ENCODE data around the gene PLPPR5. TPM values are rescaled to one million over a fixed set of nuclear protein-coding genes. Genes with fewer than 3 reads are reported as not detected.

The PLPPR5 gene
- total RNA-seq, 1 donor from 2014 or later = 0.50 TPM

DNA sequence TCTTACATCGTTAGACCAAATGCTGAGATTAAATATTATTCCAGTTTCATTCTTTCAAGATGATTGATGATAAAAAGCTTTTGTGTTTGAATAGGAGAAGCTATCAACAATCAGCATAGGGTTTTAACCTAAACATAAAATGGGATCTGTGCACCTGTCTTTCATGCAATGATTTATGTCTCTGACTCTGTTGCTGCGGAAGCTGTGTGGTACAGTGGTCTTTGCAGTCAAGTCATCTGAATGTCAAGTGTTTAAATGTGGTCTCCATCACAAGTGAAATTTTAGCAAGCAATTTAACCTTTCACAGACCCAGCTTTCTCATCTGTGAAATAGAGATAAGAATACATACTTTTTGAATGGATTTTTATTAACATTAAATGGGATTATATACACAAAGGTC lies 107.2 kb downstream of the PLPPR5 start:
- H3K4me3 ChIP-seq (ENCODE audit: low read depth, low read length) = no peak overlapping the region
- TF ChIP-seq, protein P1, sequence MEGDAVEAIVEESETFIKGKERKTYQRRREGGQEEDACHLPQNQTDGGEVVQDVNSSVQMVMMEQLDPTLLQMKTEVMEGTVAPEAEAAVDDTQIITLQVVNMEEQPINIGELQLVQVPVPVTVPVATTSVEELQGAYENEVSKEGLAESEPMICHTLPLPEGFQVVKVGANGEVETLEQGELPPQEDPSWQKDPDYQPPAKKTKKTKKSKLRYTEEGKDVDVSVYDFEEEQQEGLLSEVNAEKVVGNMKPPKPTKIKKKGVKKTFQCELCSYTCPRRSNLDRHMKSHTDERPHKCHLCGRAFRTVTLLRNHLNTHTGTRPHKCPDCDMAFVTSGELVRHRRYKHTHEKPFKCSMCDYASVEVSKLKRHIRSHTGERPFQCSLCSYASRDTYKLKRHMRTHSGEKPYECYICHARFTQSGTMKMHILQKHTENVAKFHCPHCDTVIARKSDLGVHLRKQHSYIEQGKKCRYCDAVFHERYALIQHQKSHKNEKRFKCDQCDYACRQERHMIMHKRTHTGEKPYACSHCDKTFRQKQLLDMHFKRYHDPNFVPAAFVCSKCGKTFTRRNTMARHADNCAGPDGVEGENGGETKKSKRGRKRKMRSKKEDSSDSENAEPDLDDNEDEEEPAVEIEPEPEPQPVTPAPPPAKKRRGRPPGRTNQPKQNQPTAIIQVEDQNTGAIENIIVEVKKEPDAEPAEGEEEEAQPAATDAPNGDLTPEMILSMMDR (IDR thresholded peaks at IDR 0.05; ENCODE audit: insufficient read depth, low read length, poor library complexity, severe bottlenecking) = no peak
- no peaks in the 10 kb centered on the region for H3K27me3 ChIP-seq (ENCODE audit: control insufficient read depth, insufficient read depth, low read length)
- H3K36me3 ChIP-seq (ENCODE audit: control insufficient read depth, insufficient read depth, low read length) = no peaks in the 10 kb centered on the region
- DNase-seq (ENCODE audit: low read depth) = no peak

DNA sequence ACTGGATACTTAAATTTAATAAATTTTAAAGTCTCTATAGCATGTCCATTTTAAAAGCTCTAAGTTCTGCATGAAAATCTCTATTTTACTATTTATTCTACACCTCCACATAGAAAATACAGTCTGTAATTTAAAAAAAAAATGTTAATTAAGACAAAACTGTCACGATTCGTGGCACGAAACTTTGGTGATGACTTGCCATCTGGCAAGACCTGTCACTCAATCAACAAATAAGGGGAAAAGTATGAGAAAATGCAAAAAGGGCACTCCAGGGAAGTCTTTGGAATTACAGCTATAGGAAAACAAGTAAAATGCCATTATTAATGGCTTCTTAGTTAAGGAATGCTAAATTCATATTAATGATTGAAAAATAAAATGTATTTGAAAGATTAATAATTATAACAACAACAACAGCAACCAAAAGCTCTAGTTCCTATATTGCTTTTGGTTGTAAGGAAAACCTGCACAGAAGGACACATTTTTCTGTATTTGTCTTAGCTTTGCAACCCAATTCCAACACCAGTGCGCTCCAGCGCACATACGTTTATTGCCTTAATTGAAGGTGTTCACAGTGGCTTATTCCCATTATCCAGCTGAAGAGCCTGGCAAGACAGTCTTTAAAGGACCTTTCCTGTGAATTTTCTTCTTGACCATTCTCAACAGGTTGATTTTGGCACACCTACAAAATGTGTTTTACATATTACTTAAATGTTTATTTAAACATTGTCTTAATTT lies 107.8 kb downstream of the PLPPR5 start:
- Histone ChIP-seq H3K27me3 (ENCODE audit: control insufficient read depth, insufficient read depth, low read length) (no peaks in the 10 kb centered on the region), H3K36me3 (ENCODE audit: control insufficient read depth, insufficient read depth, low read length) (no peaks in the 10 kb centered on the region), H3K4me3 (ENCODE audit: low read depth, low read length) (no peak overlapping the region)
- DNase-seq (ENCODE audit: low read depth) = peak; percentile 1
- TF ChIP-seq, protein P1 (IDR thresholded peaks at IDR 0.05; ENCODE audit: insufficient read depth, low read length, poor library complexity, severe bottlenecking) = no peak

DNA sequence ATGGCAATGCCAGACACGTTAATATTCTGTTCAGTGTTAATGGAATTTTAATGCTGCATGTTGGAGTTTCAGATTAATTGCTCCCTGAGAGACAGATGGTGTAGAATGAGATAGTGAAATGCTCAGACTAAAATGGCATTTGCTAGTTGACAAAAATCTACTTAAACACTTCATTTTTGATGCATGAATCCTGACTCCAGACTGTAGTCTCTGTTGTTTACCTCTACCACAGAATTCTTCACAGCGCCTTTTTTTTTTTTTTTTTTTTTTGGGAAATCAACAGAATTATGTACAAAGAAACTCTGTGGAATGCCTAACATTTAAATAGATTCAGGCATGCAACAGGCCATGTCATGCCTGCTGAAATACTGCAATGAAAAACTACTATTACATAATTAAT lies 111.3 kb downstream of the PLPPR5 start:
- H3K36me3 ChIP-seq (ENCODE audit: control insufficient read depth, insufficient read depth, low read length) = no peaks in the 10 kb centered on the region
- DNase-seq (ENCODE audit: low read depth) = no peak
- H3K27me3 ChIP-seq (ENCODE audit: control insufficient read depth, insufficient read depth, low read length) = no peaks in the 10 kb centered on the region
- TF ChIP-seq, protein P1 (IDR thresholded peaks at IDR 0.05; ENCODE audit: insufficient read depth, low read length, poor library complexity, severe bottlenecking) = no peak
- H3K4me3 ChIP-seq (ENCODE audit: low read depth, low read length) = no peak overlapping the region

DNA sequence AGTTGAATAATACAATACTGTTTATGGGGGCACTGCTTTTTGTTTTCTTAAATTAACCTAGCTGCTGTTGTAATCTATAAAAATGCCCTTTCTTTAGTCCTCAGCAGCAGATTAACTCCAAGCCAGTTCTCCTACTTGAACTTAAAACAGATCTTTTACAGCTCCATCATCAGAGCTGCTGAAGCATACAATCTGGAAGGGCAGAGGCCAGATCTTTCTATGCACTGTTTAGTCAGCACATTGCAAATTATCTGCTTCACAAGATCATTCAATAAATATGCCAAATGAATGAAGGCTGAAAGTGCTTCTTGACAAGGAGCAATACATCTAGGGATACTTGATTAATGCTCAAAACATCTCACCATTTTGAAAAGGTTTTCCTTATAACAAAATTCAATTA lies 115.8 kb downstream of the PLPPR5 start:
- H3K4me3 ChIP-seq (ENCODE audit: low read depth, low read length) = no peak overlapping the region
- H3K27me3 ChIP-seq (ENCODE audit: control insufficient read depth, insufficient read depth, low read length) = no peaks in the 10 kb centered on the region
- no peak for DNase-seq (ENCODE audit: low read depth)
- no peaks in the 10 kb centered on the region for H3K36me3 ChIP-seq (ENCODE audit: control insufficient read depth, insufficient read depth, low read length)
- TF ChIP-seq, protein P1 (IDR thresholded peaks at IDR 0.05; ENCODE audit: insufficient read depth, low read length, poor library complexity, severe bottlenecking) = no peak

DNA sequence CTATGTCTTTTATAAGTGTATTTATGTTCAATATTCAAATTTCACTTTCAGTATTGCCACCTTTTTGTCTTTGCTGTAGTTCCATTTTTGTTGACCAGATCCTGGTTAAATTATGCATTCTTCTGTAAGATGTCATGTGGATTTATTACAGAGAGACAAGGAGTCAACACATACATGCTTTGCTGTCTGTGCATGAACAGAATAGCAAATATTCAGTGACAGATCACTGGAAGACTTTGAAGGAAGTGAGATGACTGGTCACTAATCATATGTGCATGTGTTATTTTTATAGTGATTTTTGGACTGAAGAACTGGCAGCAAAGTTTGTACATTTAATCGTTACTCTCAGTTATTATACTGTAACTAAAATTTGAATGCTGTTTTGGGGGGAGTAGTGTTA lies 117.2 kb downstream of the PLPPR5 start:
- Histone ChIP-seq H3K36me3 (ENCODE audit: control insufficient read depth, insufficient read depth, low read length) (no peaks in the 10 kb centered on the region), H3K4me3 (ENCODE audit: low read depth, low read length) (no peak overlapping the region), H3K27me3 (ENCODE audit: control insufficient read depth, insufficient read depth, low read length) (no peaks in the 10 kb centered on the region)
- no peak for DNase-seq (ENCODE audit: low read depth)
- TF ChIP-seq, protein P1 (IDR thresholded peaks at IDR 0.05; ENCODE audit: insufficient read depth, low read length, poor library complexity, severe bottlenecking) = no peak

DNA sequence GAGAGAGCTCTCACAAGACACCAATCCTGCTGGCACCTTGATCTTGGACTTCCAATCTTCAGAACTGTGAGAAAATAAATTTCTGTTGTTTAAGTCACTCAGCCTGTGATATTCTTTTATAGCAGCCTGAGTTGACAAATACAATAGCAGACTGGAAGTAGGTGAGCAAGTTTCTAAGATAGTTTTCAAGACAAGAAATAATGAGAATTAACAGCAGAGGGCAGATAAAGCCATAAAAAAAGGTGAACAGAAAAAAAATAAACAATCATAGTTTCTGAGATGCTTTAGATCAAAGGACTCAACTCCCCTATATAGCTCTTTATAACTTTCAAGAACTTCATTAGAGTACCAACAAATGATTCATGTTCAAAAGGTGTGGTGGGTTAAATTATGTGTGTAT lies 119.8 kb downstream of the PLPPR5 start:
- TF ChIP-seq, protein P1 (IDR thresholded peaks at IDR 0.05; ENCODE audit: insufficient read depth, low read length, poor library complexity, severe bottlenecking) = no peak
- Histone ChIP-seq H3K36me3 (ENCODE audit: control insufficient read depth, insufficient read depth, low read length) (no peaks in the 10 kb centered on the region), H3K27me3 (ENCODE audit: control insufficient read depth, insufficient read depth, low read length) (no peaks in the 10 kb centered on the region), H3K4me3 (ENCODE audit: low read depth, low read length) (no peak overlapping the region)
- DNase-seq (ENCODE audit: low read depth) = no peak

Data from kidney epithelial cell (primary cell).